SK-N-SH (cell line): ENCODE results near the gene DPH7. TPM values are rescaled to one million over a fixed set of nuclear protein-coding genes. Genes with fewer than 3 reads are reported as not detected.
"Not testable (repeated sequence)": the region's sequence is repeated elsewhere in the genome, so short reads cannot be mapped to it uniquely, and the experiment has no call there.

Experiments used
- CTCF ChIA-PET: fragments of 300-600, 350-600 bp; formaldehyde crosslinking; extraction: SDS; loops from one replicate; lab custom pipeline; 2021; lab: Yijun Ruan, JAX
- POLR2A ChIA-PET: fragments of 350-600 bp; sonication (Branson Sonifier 250); formaldehyde crosslinking; extraction: SDS; loops from one replicate; lab custom pipeline; 2020; ENCODE audit warnings: antibody characterized with exemption, inconsistent platforms; lab: Yijun Ruan, JAX
- DNase-seq: peaks from one replicate; pipeline ENCODE4 v3.0.0; 2012
- H2AFZ ChIP-seq: fragments of 200-600 bp; sonication (generic); 2 replicates; pipeline ENCODE4 v1.8.1; 2016; ENCODE audit warnings: antibody characterized with exemption, mild to moderate bottlenecking, low read depth
- H3F3A ChIP-seq: fragments of 200-600 bp; sonication (generic); replicated peaks from 2 replicates; pipeline ENCODE3; 2016; ENCODE audit warnings: antibody characterized with exemption, mild to moderate bottlenecking; ENCODE audit not compliant: insufficient read depth
- H3K27ac ChIP-seq, 2 experiments: fragments of 200-500 bp in 1 of 2; fragments of 200-600 bp in 1 of 2; sonication (Bioruptor generic) in 1 of 2; sonication (generic), shearing (Covaris generic) in 1 of 2; 2 replicates each; pipeline versions ENCODE4 v1.5.1 to v1.6.1; 2014 to 2016; ENCODE audit warnings: low read depth in 2 of 2, inconsistent platforms in 1 of 2, low read length in 1 of 2, mild to moderate bottlenecking in 1 of 2, mixed read lengths in 1 of 2
- H3K27me3 ChIP-seq: fragments of 200-600 bp; sonication (generic), shearing (Covaris generic); 2 replicates; pipeline ENCODE4 v1.6.1; 2016; ENCODE audit warnings: mixed run types; ENCODE audit not compliant: insufficient read depth
- H3K36me3 ChIP-seq, 2 experiments: fragments of 200-500 bp in 1 of 2; fragments of 200-600 bp in 1 of 2; sonication (Bioruptor generic) in 1 of 2; sonication (generic) in 1 of 2; replicated peaks in 1 of 2; 2 replicates each; pipeline versions ENCODE3 to v1.5.1; 2014 to 2016; ENCODE audit warnings: low read length in 1 of 2, mild to moderate bottlenecking in 1 of 2; ENCODE audit not compliant: insufficient read depth in 2 of 2, control insufficient read depth in 1 of 2
- H3K4me1 ChIP-seq, 2 experiments: fragments of 200-500 bp in 1 of 2; fragments of 200-600 bp in 1 of 2; sonication (Bioruptor generic) in 1 of 2; sonication (generic), shearing (Covaris generic) in 1 of 2; 2 replicates each; pipeline versions ENCODE4 v1.5.1 to v1.6.1; 2014 to 2016; ENCODE audit warnings: low read depth in 1 of 2, low read length in 1 of 2, mixed run types in 1 of 2; ENCODE audit not compliant: insufficient read depth in 2 of 2, control insufficient read depth in 1 of 2
- H3K4me2 ChIP-seq: fragments of 200-600 bp; sonication (generic), shearing (Covaris generic); 2 replicates; pipeline ENCODE4 v1.6.1; 2017; ENCODE audit warnings: mixed run types
- H3K4me3 ChIP-seq, 2 experiments: fragments of 200-500 bp in 1 of 2; fragments of 200-600 bp in 1 of 2; sonication (Bioruptor generic) in 1 of 2; sonication (generic), shearing (Covaris generic) in 1 of 2; 2 replicates each; pipeline versions ENCODE4 v1.5.1 to v1.8.1; 2014 to 2016; ENCODE audit warnings: low read depth in 2 of 2, inconsistent platforms in 1 of 2, low read length in 1 of 2, mild to moderate bottlenecking in 1 of 2, mixed read lengths in 1 of 2, moderate library complexity in 1 of 2
- H3K79me2 ChIP-seq: fragments of 200-600 bp; sonication (generic); 2 replicates; pipeline ENCODE4 v1.8.1; 2017; ENCODE audit warnings: mild to moderate bottlenecking; ENCODE audit not compliant: insufficient read depth
- H3K9ac ChIP-seq: fragments of 200-600 bp; sonication (generic); 2 replicates; pipeline ENCODE4 v1.6.1; 2017; ENCODE audit warnings: mixed run types
- H3K9me2 ChIP-seq: fragments of 200-600 bp; sonication (generic); 2 replicates; pipeline ENCODE4 v1.6.1; 2017; ENCODE audit warnings: mixed run types
- H3K9me3 ChIP-seq: fragments of 200-600 bp; sonication (generic); 2 replicates; pipeline ENCODE4 v1.6.1; 2017; ENCODE audit warnings: mixed run types, mild to moderate bottlenecking, moderate library complexity
- H4K20me1 ChIP-seq: fragments of 200-600 bp; sonication (generic); 2 replicates; pipeline ENCODE4 v1.6.1; 2017; ENCODE audit warnings: mild to moderate bottlenecking, mixed run types; ENCODE audit not compliant: insufficient read depth
- CHD2 ChIP-seq: fragments of 150-350 bp; IDR thresholded peaks from 2 replicates; pipeline ENCODE4 v1.6.1; 2018; ENCODE audit warnings: low read length; ENCODE audit not compliant: partially characterized antibody
- EP300 ChIP-seq, 2 experiments: IDR thresholded peaks; 2 replicates each; pipeline versions ENCODE4 v1.4.0 to v1.6.1; 2012; ENCODE audit warnings: borderline replicate concordance in 1 of 2, low read depth in 1 of 2, low read length in 1 of 2
- EZH2phosphoT487 ChIP-seq: fragments of 200-600 bp; sonication (generic); IDR thresholded peaks from 2 replicates; pipeline ENCODE4 v1.6.1; 2017; ENCODE audit warnings: low read depth, mixed run types, mild to moderate bottlenecking, antibody characterized with exemption, moderate library complexity, borderline replicate concordance
- FOSL2 ChIP-seq: IDR thresholded peaks from 2 replicates; pipeline ENCODE4 v1.4.0; 2012; ENCODE audit warnings: low read depth, mild to moderate bottlenecking, moderate library complexity, borderline replicate concordance
- FOXM1 ChIP-seq: IDR thresholded peaks from 2 replicates; pipeline ENCODE4 v1.4.0; 2012; ENCODE audit warnings: low read depth, mild to moderate bottlenecking
- GABPA ChIP-seq: IDR thresholded peaks from 2 replicates; pipeline ENCODE4 v1.4.0; 2012; ENCODE audit warnings: low read depth, mild to moderate bottlenecking
- GATA2 ChIP-seq: sonication (generic); formaldehyde crosslinking; IDR thresholded peaks from 2 replicates; pipeline ENCODE4 v1.5.0; 2020; ENCODE audit warnings: mild to moderate bottlenecking, missing genetic modification reagents
- IRF3 ChIP-seq: fragments of 150-350 bp; IDR thresholded peaks from 2 replicates; pipeline ENCODE4 v1.6.1; 2016; ENCODE audit warnings: mild to moderate bottlenecking, low read depth, low read length
- MAX ChIP-seq: IDR thresholded peaks from 2 replicates; pipeline ENCODE4 v1.4.0; 2012; ENCODE audit warnings: low read depth
- MXI1 ChIP-seq: IDR thresholded peaks from 2 replicates; pipeline ENCODE4 v1.6.1; 2012; ENCODE audit warnings: mild to moderate bottlenecking, low read depth, low read length, improper control_type of control experiment
- NFIC ChIP-seq: IDR thresholded peaks from 2 replicates; pipeline ENCODE4 v1.4.0; 2012; ENCODE audit warnings: borderline replicate concordance
- NRF1 ChIP-seq: IDR thresholded peaks from 2 replicates; pipeline ENCODE4 v1.6.1; 2012; ENCODE audit warnings: low read depth, mild to moderate bottlenecking, low read length
- PBX3 ChIP-seq: IDR thresholded peaks from 2 replicates; pipeline ENCODE4; 2012
- POLR2AphosphoS5 ChIP-seq: IDR thresholded peaks from 2 replicates; pipeline ENCODE4 v1.6.1; 2012; ENCODE audit warnings: low read depth, low read length
- RAD21 ChIP-seq: IDR thresholded peaks from 2 replicates; pipeline ENCODE4 v1.6.1; 2012; ENCODE audit warnings: mild to moderate bottlenecking, low read length
- REST ChIP-seq: IDR thresholded peaks from 2 replicates; pipeline ENCODE4 v1.6.1; 2012; ENCODE audit warnings: mild to moderate bottlenecking, low read depth, low read length, moderate library complexity
- SMC3 ChIP-seq: IDR thresholded peaks from 2 replicates; pipeline ENCODE4 v1.6.1; 2012; ENCODE audit warnings: low read depth, low read length, improper control_type of control experiment
- TCF12 ChIP-seq: IDR thresholded peaks from 2 replicates; pipeline ENCODE4 v1.4.0; 2012
- TEAD4 ChIP-seq: IDR thresholded peaks from 2 replicates; pipeline ENCODE4 v1.4.0; 2012; ENCODE audit warnings: mild to moderate bottlenecking, borderline replicate concordance; ENCODE audit not compliant: insufficient read depth
- WGBS: methylation state at CpG from one replicate; pipeline ENCODE4 v1.1.6; 2017; ENCODE audit warnings: low lambda C conversion rate; 5-methylcytosine and 5-hydroxymethylcytosine counted together
- polyA plus RNA-seq, 3 experiments: library from polyadenylated mRNA; depleted of rRNA; stranded (reverse); fragments of >200 nt; gene quantifications; 2 replicates each; pipeline ENCODE4 v1.2.3, GENCODE V29; 2012
- TF ChIP-seq, protein P1 (sequence below): fragments of 200-600 bp; sonication (generic); IDR thresholded peaks from 2 replicates; pipeline ENCODE4 v1.6.1; 2017; ENCODE audit warnings: antibody characterized with exemption, mild to moderate bottlenecking, moderate library complexity

DPH7 gene
- polyA plus RNA-seq, 1 of the 3 experiments (the other 2 are of a cell fraction): 59.9 TPM

- no peak for TF ChIP-seq NFIC
- TF ChIP-seq TCF12: no peak
- TF ChIP-seq FOXM1: no peak
Measured at GRCh38 chr9:137540536-137540935, 38.2 kb downstream of the DPH7 start (continued).

- H3K79me2 ChIP-seq: no peaks in the 10 kb centered on the region
- H3K4me1 ChIP-seq: peaks cover 0 to 7% of the 10 kb centered on the region in 2 experiments; a peak in 1 of 4 replicates
- TF ChIP-seq NRF1 (no peak), MXI1 (no peak), POLR2AphosphoS5 (no peak), PBX3 (no peak), FOSL2 (no peak), EP300 (IDR thresholded peaks at IDR 0.05; ENCODE audit: borderline replicate concordance in 1 of 2, low read depth in 1 of 2, low read length in 1 of 2) (no peak), IRF3 (no peak), RAD21 (no peak), EZH2phosphoT487 (no peak), MAX (no peak), CHD2 (no peak), GATA2 (no peak), TEAD4 (no peak), GABPA (no peak), SMC3 (no peak), REST (no peak)
- TF ChIP-seq, protein P1, sequence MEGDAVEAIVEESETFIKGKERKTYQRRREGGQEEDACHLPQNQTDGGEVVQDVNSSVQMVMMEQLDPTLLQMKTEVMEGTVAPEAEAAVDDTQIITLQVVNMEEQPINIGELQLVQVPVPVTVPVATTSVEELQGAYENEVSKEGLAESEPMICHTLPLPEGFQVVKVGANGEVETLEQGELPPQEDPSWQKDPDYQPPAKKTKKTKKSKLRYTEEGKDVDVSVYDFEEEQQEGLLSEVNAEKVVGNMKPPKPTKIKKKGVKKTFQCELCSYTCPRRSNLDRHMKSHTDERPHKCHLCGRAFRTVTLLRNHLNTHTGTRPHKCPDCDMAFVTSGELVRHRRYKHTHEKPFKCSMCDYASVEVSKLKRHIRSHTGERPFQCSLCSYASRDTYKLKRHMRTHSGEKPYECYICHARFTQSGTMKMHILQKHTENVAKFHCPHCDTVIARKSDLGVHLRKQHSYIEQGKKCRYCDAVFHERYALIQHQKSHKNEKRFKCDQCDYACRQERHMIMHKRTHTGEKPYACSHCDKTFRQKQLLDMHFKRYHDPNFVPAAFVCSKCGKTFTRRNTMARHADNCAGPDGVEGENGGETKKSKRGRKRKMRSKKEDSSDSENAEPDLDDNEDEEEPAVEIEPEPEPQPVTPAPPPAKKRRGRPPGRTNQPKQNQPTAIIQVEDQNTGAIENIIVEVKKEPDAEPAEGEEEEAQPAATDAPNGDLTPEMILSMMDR: no peak
- WGBS: 99% methylated on average over 10 of the region's 16 CpGs
- no peaks in the 10 kb centered on the region for H4K20me1 ChIP-seq
- ChIA-PET CTCF (interaction anchor here (0.6 to 1.1 kb wide), 4 partner anchors 12 to 1133 kb away, joined by 3 to 5 read pairs (median 3); partner anchors contain the start of genes DPH7 and PNPLA7), POLR2A (no interaction called here)
- no peaks in the 10 kb centered on the region for H3K9me2 ChIP-seq
- no peak for DNase-seq
- no peaks in the 10 kb centered on the region for H3K36me3 ChIP-seq
- H3F3A ChIP-seq: no peaks in the 10 kb centered on the region
- H3K27me3 ChIP-seq: no peaks in the 10 kb centered on the region
- no peak overlapping the region for H2AFZ ChIP-seq
- H3K9ac ChIP-seq: no peak overlapping the region
- H3K4me2 ChIP-seq: no peak overlapping the region
- no peak overlapping the region for H3K27ac ChIP-seq
- no peak overlapping the region for H3K4me3 ChIP-seq
- H3K9me3 ChIP-seq: no peaks in the 10 kb centered on the region
Measured at GRCh38 chr9:137538058-137538457, 40.7 kb downstream of the DPH7 start.

GRCh38 chr9:137536594-137537131, 42.1 kb downstream of the DPH7 start:
- H3K27ac ChIP-seq, H3K4me2 ChIP-seq, H3K9ac ChIP-seq, POLR2A ChIA-PET, H4K20me1 ChIP-seq, H3K9me2 ChIP-seq, H3K9me3 ChIP-seq, H3K36me3 ChIP-seq, H3K4me1 ChIP-seq, H3K4me3 ChIP-seq, DNase-seq, H3K27me3 ChIP-seq, H3F3A ChIP-seq, H2AFZ ChIP-seq, H3K79me2 ChIP-seq: not testable (repeated sequence)
- 86% methylated on average over 14 of the region's 16 CpGs for WGBS
- CTCF ChIA-PET: interaction anchor here (0.7 kb wide), 1 partner anchor 43 kb away, joined by 4 read pairs; no protein-coding TSS in a partner anchor
